Activated CD4-positive, alpha-beta T cell treated with anti-CD3 and anti-CD28 coated beads, Interleukin-10, Interleukin-2, amounts not matched to agents 100 ng/mL and 50 ng/mL, durations not matched to agents 16 hours and 8 hours (primary cell): ENCODE data around the gene CSMD2.

Source experiments
- DNase-seq: peaks from one replicate; pipeline ENCODE4 v3.0.0-alpha.2; 2020

Gene CSMD2

DNA sequence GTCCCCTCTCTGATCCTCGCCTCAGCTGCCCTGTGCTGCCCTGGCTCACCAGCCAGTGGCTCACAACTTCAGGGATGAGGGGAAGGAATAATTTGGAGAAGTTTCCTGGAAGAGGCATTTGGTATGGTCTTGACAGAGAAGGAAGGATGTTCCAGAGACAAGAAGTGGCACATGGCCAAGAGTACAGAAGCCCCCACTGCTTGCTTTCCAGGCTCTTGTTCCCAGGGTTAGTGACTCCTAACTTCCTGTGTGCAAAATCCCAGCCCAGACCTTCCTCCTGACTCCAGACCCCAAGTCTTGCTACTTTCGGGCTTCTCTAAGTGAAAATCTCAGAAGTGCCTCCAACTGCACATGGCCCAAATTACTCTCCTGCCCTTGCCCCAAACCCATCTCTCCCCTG is 215.5 kb downstream of the CSMD2 start:
- DNase-seq = no peak

DNA sequence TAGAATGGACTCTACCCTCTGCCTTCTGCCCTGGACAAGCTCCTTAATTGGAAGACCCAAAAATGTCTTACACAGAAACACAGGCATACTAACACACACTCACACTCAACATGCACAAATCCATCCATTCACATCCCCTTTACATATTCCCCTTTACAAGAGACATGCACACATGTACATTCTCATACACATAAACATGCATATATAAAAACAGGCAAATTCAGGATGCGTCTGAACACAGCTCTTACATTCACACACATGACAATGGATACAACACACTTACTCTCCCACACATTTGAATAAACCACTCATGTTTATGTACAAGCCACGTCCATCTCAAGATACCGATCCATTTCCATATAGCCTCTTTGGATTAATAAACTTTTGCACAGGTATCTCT is 216.7 kb downstream of the CSMD2 start:
- DNase-seq = no peak

DNA sequence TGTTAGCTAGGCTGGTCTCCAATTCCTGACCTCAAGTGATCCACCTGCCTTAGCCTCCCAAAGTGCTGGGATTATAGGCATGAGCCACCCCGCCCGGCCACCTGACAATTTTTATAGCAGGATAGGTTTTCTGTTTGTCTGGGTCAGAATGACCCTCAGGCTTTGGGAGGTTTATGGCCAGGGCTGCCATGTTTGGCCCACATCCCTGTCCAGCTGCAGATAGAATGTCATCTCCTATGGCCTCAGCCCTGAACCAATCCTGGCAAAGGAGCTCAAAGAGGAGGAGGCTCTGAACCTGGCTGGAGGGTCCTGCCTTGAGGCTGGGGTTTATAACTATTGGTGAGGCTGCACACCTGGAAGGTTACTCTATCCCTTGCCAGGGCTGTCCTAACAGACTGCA is 218.2 kb downstream of the CSMD2 start:
- no peak for DNase-seq

DNA sequence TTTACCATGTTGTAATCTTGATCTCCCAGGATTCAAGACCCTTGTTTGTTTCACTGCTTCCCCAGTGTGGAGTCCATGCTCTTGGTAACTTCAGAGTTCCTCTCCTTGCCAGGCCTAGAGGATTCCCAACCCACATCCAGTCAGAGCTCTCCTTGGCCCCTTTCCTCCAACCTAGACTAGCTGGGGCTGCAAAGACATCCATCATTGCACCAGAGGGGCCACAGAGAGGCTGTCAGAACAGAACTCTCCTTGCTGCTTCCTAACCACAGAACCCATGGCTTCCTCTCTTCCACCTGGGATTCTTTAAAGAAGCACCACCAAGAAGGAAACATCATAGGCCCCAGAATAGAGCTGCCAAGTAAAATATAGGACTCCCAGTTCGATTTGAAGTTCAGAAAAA is 220.2 kb downstream of the CSMD2 start:
- DNase-seq = no peak

DNA sequence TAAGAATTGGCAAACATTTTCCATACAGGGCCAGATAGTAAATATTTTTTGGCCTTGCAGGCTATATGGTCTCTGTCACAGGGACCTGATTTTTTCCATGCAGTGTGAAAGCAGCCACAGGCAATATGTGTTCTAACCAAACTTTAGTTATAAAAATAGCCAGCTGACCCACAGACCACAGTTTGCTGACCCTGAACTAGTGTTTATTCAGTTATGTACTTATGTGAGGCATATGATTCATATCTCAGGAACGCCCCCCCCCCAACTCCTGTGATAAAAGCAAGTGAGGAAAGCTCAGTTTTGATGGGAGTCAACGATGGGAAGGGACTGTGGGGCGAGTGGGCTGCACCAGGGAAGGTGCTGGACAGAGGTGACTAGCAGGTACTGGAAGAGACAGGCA is 221.1 kb downstream of the CSMD2 start:
- DNase-seq = no peak

DNA sequence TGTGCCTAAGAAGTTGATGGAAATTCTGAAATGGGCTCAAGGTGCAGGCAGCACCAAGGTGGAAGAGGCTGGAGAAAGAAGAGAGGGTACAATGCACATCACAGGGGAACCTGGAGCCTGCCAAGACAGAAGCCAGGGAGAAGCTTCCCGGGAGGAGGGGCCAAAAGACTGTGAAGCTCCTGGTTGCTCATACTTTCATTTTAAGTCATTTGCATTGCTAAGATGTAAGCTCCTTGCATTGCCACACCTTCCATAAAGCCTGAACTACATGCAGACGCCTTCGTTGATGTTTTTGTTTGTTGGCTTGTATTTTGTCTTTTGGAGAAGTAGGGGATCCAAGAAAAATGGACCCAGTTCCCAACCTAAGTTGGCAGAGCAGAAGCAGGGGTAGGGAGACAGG is 232.2 kb downstream of the CSMD2 start:
- DNase-seq = no peak

DNA sequence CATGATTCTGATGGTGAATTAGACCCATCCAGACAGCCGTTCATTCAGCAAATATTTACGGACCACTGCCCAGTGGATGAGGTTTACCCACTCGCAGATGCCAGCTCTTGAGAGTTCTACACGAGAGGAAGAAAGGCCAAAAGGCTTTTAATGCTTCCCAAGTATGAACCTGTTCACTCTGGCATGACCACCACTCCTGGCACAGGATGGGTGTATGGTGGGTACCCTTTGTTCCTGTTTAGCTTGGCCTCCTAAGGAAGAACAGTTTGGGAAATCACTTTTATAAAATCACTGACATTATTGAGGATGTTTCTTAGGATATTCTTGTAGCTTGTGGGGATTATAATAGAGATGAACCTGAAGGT is 233.9 kb downstream of the CSMD2 start:
- DNase-seq = no peak

DNA sequence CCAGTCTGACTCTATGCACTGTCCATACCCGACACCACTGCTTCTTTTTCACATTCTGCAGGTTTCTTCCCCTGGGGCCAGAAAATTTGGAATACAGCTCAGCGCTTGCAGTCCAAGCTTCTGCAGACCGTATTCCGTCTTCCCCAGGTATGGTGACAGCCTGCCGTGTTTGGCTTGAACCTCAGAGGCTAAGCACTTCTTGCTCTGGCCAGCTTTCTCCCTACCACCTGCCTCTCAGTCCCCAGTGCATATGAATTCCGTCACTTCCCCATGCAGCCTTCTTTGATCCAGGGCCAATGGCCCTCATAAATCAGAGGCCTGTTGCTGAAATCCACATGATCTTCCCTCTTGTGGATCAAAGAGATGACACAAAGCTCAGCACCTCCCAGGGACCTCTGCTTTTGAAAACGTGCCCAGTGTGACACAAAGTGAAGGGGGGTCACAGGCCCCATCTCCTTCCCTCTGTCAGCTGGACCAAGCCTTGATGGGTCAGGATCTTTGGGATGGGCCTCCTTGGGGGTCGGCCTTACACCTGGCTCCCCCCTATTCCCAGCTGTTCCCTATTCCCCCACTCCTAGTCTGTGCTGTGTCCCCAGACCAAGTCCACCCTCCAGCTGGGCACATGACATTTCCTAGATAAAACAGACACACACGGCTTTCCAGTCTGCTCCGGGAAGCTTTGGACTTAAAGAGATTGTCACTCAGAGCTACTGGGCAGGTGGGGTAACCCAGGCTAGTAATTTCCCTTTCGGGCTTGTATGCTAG is 234.5 kb downstream of the CSMD2 start:
- no peak for DNase-seq

DNA sequence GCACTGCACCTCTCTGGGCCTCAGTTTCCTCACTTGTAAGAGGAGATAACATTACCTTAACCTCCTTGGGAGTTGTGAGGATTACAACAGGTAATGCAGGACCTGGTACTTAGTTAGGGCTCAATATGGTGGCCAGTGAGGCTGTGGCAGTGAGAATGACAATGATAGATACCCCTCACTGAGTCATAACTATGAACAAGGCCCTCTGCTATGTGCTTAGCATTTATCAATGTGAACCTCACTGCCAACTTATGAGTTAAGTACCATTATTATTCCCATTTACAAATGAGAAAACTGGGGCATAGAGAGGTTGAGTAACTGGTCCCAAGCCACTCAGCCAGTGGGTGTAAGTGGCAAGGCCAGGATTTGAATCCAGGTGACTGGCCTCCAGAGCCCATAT is 236.8 kb downstream of the CSMD2 start:
- DNase-seq = no peak

DNA sequence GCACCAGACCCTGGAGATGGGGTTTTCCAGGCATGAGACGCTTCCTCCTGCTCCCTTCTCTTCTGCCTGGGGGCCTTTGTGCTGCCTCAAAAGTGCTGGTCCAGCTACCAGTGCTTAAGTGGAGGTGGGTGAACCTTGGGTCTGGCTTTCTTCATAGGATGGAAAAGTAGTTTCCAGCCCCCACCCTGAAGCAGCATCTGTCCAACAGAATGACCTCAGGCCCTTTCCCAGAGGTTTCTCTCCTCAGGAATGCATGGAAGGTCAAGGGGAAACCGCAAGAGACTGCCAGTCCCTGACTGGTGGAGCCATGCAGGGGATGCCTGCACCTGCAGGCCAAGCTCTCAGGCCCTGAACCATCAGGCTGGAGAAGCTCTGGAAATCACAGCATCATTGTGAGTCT is 237.3 kb downstream of the CSMD2 start:
- DNase-seq = no peak

DNA sequence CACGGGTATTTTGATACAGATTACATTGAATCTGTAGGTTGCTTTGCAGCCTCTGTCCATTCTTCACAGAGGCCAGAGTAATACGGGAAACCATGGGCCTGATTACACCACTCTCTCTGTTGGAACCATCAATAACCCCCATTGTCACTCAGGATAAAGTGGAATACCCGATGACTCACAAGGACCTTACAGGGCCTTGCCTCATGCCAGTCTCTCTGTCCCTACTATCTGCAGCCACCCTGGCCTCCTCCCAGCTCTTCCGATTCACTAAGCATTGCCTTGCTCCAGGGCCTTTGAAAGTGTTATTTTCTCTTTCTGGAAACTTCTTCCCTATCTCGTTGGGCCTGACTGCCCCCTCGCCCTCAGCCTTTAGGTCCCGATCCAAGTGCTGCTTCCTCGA is 239.4 kb downstream of the CSMD2 start:
- DNase-seq = no peak

DNA sequence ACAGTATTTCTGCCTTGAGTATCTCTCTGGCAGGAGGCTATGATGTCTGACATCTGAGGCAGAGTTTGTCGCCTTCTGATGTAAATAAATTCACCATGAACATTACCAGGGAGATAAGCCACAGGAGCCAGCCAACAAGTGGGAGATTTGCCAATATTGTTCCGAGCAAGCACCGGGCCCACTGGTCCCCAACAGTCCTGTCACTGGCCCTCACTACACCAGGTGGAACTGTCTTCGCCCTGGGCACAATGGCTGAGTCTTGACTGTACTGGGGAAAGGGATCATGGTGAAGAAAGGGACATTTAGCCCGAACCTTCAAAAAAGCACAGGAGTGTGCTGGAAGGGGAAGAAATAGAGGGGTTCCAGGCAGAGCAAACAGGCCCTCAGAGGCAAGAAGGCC is 243.7 kb downstream of the CSMD2 start:
- no peak for DNase-seq

DNA sequence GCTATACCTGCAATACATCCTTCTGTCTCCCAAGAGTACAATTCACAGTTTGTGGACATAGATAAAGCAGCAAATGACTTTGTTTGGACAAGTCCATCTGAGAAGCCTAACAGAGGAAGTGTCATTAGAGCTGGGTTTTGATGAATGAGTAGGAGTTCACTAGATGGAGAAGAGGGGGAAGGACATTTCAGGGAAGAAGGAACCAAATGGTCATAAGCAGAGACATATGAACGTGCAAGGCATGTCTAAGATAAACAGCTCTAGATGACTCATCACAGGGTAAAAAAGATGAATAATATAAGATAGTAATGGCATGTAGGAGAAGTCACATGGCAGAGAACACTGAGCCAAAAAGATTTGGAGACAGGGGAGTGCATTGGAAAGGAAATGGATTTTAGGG is 246.7 kb downstream of the CSMD2 start:
- DNase-seq = no peak

DNA sequence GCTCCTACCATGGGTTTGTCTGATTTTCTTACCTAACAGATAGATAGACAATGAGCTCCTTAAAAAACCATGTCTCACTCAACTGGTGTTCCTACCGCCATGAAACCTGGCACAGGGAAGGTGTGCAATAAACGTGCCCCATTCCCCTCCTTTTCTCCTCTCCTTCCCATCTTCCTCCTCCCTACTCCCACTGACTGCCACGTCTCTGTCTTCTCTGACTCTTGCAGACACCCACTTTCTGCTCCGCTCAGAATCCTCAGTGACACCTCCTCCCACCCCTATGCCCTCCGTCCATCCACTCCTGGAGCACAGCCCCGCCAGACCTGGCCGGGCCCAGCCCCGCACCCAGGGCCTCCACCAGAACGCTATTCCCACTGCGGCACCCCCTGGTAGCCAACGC is 248.2 kb downstream of the CSMD2 start:
- DNase-seq = no peak

DNA sequence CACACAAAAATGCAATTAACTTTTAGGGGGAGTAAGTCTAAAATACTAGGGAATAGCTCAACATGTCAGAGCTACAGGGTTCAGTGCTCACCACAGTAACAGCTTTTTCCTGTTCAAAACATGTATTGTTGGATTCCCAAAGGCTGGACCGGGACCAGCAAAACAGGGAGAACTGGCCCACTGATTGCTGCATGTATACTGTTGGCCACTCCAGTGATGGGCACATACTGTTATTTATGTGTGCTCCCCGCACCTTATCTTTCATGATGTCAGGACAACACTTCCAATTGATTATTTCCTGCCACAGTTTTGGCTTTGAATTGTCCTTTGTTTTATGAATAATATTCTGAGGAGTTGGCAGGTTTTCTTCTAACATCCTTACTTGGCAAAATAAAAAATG is 250.5 kb downstream of the CSMD2 start:
- no peak for DNase-seq

DNA sequence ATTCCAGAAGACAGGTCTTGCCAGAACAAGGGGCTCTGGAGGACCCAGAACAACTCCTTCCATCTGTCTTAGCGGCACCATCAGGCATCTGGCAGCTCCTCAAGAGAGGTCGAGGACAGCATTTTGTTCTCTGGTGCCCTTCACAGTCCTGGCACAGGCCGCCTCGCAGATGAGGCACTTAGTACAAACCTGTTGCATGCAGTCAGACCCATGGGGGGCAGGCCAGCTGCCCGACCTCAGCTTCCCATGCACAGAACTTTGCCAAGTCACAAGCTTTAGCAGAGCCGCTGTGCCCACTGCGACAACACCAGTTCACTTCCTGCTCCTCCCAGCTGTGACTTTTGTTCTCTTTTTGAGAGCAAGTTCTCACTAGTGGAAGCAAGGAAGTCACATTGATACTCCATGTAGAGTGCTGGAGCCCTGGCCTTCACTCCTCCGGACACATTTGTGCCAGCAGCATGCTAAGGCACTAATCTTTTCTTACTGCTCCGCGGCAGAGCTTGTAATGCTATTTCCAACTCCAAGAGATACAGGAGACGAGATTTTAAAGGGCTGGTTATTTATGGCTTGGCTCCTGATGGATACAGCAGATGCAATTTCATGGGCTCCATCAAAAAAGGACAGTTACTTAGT is 256.6 kb downstream of the CSMD2 start:
- DNase-seq = no peak

DNA sequence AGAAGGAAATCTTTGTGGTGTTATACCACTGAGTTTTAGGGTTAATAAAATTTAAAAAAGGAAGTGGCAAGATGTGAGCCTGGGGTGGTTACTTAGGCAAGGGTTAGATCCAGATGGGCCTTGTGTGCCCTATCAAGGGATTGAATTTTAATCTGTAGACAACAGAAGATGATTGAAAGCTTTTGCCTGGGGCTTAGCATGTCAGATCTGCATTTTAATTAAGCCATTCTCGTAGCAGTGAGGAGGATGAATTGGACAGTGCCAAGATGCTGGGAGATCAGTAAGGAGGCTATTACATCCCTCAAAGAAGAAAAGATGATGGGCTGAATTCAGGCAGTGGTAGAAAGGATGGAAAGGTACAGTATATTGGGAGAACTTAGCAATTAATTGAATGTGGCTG is 258.9 kb downstream of the CSMD2 start:
- DNase-seq = no peak

DNA sequence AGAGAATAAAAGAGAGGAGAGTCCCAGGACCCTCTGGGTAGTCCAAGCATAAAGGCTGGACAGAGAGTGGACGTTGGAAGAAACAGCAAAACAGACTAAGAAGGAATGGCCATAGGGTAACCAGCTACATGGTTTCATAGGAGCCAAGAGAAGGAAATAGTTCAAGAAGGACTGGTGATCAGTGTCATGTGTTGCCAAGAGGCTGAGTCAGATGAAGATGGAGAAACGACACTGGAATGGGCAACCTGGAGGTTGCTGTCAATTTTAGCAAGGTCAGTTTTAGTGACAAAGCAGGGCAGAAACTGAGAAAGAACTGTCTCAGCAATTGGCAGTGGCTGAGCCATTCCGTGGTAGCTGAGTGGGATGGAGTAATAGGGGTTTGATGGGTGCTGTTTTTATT is 259.8 kb downstream of the CSMD2 start:
- no peak for DNase-seq

DNA sequence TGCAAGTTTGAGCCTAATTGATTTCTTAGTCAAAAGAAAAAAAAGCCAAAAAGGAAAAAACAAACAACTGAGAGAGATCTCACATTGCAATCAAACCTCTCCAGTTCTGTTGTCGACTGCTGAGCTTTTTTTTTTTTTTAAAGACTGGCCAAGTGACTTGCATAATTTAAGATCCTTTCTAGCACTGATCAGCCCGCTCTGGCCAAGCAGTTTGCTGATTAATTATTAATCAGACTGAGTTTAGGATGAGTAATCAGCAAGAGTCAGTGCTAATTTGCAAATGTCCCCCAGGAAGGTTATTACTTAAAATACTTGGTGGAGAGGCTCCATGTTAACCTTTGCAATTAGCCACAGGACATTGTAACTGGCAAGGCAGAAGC is 261.8 kb downstream of the CSMD2 start:
- DNase-seq = no peak

DNA sequence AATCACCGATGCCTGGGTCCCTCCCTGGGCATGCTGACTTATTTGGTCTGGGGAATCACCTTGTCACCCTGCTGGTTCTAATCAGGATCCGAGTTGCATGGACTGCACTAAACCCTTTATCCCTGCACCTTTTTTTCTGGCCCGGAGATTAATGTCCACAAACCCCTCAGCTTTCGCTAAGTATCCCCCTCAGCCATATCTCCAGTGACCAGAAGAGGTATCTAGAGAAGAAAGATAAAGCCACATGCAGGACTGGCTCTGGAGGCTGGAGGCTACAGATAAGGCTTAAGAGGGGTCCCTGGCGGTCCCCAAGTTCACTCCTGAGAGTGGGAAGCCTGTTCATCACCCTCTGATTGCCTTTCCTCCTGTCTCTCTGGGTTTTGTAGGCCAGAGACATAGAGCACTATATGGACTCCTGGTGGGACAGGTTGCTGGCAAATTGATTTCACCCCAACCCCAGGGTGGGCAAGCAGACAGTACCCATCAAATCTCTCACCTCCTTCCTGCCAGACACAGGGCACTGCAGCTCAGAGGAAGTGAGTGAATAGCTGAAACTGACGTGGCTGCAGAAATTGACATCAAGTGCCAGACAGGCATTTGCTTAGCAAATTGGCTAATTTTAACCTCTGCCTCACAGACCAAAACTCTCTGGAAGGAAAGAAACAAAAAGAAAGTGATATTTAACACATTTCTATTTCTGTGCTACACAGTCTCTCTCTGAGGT is 262.4 kb downstream of the CSMD2 start:
- DNase-seq = no peak

DNA sequence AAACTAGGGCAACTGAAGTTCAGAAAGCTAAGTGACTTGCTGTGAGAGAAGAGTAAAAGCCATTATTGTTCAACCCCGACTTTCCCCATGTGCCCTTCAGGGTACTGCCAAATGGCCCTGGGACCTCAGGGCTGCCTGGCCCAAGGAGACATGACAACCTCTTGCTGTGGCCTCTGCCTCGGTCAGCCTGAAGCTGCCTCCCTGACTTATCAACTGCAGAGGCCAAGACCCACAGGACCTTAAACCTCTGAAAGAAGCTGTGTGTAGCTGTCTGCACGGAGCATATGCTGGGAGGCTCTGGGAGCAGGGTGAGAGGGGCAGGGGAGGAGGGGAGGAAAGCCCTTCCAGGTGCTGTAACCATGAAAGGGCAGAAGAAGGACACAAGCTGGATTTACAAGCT is 265.3 kb downstream of the CSMD2 start:
- DNase-seq = no peak

DNA sequence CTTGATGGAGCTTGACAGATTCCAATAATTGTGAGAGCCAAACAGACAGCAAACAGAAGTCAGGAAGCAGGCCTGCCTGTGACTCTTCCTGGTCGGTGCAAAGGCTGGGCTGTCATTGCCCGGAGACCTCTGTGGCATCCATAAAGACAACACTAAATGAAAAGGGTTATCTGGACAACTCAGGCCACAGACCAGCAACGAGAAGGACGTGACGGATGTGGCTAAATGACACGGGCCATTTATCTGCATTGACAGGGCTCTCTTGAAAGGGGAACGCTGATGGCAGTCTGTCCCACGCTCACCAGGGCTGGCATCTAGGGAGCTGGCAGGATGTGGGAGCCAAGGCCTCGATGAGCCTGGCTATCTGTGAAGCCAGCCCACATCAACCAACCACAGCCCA is 266.1 kb downstream of the CSMD2 start:
- DNase-seq = no peak

DNA sequence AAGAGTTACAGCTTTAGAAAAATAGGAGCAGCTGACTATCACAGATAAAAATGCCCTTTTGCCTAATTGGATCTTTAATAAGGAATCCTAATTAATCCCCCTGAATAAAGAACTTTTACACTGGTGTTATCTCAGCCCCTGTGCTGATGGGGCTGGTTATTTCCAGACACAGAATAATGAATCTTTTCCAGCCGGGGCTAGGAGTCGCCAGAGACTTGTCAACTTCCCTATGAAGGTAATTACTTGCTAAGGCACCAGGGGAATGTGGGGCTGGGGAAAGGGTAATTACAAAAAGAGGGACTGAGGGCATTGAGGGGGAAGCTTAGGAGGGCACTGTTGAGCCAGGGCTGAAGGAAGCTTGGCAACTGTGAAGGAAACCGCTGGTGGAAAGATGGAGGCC is 266.6 kb downstream of the CSMD2 start:
- no peak for DNase-seq

DNA sequence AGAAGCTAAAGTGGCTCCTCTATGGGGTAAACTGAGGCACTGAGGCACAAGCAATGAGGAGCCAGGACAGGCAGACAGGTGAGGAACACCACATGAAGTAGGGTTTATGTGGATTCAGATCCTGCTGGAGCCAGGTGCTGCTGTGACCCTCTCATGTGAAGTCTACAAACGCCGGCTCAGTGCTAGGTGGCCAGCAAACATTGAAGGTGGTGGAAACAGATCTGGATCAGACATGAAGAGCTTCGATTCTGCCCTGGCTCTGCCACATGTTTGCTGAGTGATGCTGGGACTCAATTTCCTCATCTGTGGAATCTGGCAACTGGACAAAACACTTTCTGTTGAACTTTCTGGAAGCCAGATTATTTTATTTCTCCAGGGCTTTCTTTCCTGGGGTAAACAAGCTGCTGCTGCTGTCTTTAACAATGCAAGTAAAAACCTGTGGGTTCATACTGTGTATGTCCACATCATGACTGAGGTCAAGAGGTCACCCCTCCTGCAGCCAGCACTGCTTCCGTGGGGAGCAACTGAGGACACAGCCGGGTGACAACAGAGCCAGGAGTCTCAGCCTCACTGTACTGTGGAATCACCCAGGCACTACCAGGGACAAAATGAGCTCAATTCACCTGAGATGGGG is 267.8 kb downstream of the CSMD2 start:
- DNase-seq = no peak
